NB4 (cell line): ENCODE measurements around the gene DST.

Source experiments
- CTCF ChIP-seq: IDR thresholded peaks from one replicate; pipeline ENCODE4 v1.5.1; 2012; ENCODE audit warnings: low read depth, low read length
- MAX ChIP-seq: IDR thresholded peaks from 2 replicates; pipeline ENCODE4 v1.6.1; 2011; ENCODE audit warnings: low read depth, low read length
- POLR2A ChIP-seq: IDR thresholded peaks from 2 replicates; pipeline ENCODE4 v1.6.1; 2011; ENCODE audit warnings: mild to moderate bottlenecking; ENCODE audit not compliant: insufficient read length; ENCODE audit errors: extremely low read depth

- no peak for TF ChIP-seq CTCF
- TF ChIP-seq MAX, result no peak
- TF ChIP-seq POLR2A, result no peak
Observed at GRCh38 chr6:56463443-56463842, 179.2 kb downstream of the DST start.
